Cardiac muscle cell (in vitro differentiated cells and primary cell): Measurements from ENCODE around the gene P2RX4. TPM values are rescaled to one million over a fixed set of nuclear protein-coding genes. Genes with fewer than 3 reads are reported as not detected.
"Not testable (repeated sequence)": the region's sequence is repeated elsewhere in the genome, so short reads cannot be mapped to it uniquely, and the experiment has no call there.

Experiments
- DNase-seq, 2 donors: peaks; one replicate each; pipeline versions ENCODE4 v3.0.0 to v3.0.0-alpha.2; 2010 to 2017; ENCODE audit warnings: low read depth in 1 of 2, low spot score in 1 of 2
- H3K27ac ChIP-seq: fragments of 200-600 bp; sonication (generic); 2 replicates; pipeline ENCODE4 v1.5.1; 2016
- H3K27me3 ChIP-seq: fragments of 200-600 bp; sonication (generic); 2 replicates; pipeline ENCODE4 v1.6.0; 2016; ENCODE audit warnings: control low read depth
- H3K36me3 ChIP-seq: fragments of 200-600 bp; sonication (generic); 2 replicates; pipeline ENCODE4 v1.5.1; 2016; ENCODE audit warnings: control low read depth
- H3K4me1 ChIP-seq: fragments of 200-600 bp; sonication (generic); 2 replicates; pipeline ENCODE4 v1.8.1; 2017; ENCODE audit warnings: low read depth, mild to moderate bottlenecking, mixed run types
- H3K4me3 ChIP-seq: fragments of 200-600 bp; sonication (generic); 2 replicates; pipeline ENCODE4 v1.5.1; 2016; ENCODE audit warnings: mild to moderate bottlenecking
- H3K9me3 ChIP-seq: fragments of 200-600 bp; sonication (generic); 2 replicates; pipeline ENCODE4 v1.5.1; 2017; ENCODE audit warnings: low read depth, mild to moderate bottlenecking, control low read depth
- CTCF ChIP-seq: IDR thresholded peaks from 2 replicates; pipeline ENCODE4 v1.5.1; 2012; ENCODE audit warnings: low read depth, mild to moderate bottlenecking, low read length
- polyA plus RNA-seq: library from polyadenylated mRNA; unstranded; fragments of >200 nt; fragmentation: Nextera tagmentation; extraction: Ambion mirVana; gene quantifications from 2 replicates; pipeline ENCODE4 v1.2.1, GENCODE V29; 2016
- total RNA-seq: library from RNA; depleted of rRNA; stranded (reverse); fragments of >200 nt; gene quantifications from 2 replicates; pipeline ENCODE4 v1.2.3, GENCODE V29; 2016

The P2RX4 gene
- total and polyA plus RNA-seq, 2 experiments from 2014 or later, result 19.4 to 38.2 TPM

- Histone ChIP-seq H3K9me3 (no peaks in the 10 kb centered on the region), H3K4me3 (no peak overlapping the region), H3K4me1 (no peaks in the 10 kb centered on the region), H3K27ac (no peak overlapping the region), H3K36me3 (no peaks in the 10 kb centered on the region), H3K27me3 (no peaks in the 10 kb centered on the region)
- DNase-seq, result no peak
- no peak for TF ChIP-seq CTCF
Observed at GRCh38 chr12:121202407-121203355, 7.2 kb upstream of the P2RX4 start.

GRCh38 chr12:121203482-121203881, 6.4 kb upstream of the P2RX4 start:
- no peaks in the 10 kb centered on the region for H3K27me3 ChIP-seq
- no peak for DNase-seq
- H3K4me3 ChIP-seq, result no peak overlapping the region
- no peaks in the 10 kb centered on the region for H3K36me3 ChIP-seq
- no peaks in the 10 kb centered on the region for H3K4me1 ChIP-seq
- TF ChIP-seq CTCF, result no peak
- no peak overlapping the region for H3K27ac ChIP-seq
- no peaks in the 10 kb centered on the region for H3K9me3 ChIP-seq

- Histone ChIP-seq H3K4me3 (no peak overlapping the region), H3K9me3 (no peaks in the 10 kb centered on the region), H3K27ac (no peak overlapping the region), H3K36me3 (no peaks in the 10 kb centered on the region), H3K4me1 (no peaks in the 10 kb centered on the region), H3K27me3 (no peaks in the 10 kb centered on the region)
- DNase-seq, result no peak
- TF ChIP-seq CTCF, result no peak
Observed at GRCh38 chr12:121205491-121205890, 4.4 kb upstream of the P2RX4 start.

- H3K9me3 ChIP-seq, H3K4me3 ChIP-seq, H3K27ac ChIP-seq, H3K36me3 ChIP-seq, H3K4me1 ChIP-seq, H3K27me3 ChIP-seq, DNase-seq: not testable (repeated sequence)
Observed at GRCh38 chr12:121208571-121208970, 1.4 kb upstream of the P2RX4 start.

- H3K36me3 ChIP-seq, result no peaks in the 10 kb centered on the region
- H3K27ac ChIP-seq, result no peak overlapping the region
- no peak overlapping the region for H3K4me3 ChIP-seq
- no peaks in the 10 kb centered on the region for H3K27me3 ChIP-seq
- TF ChIP-seq CTCF, result no peak
- no peak for DNase-seq
- H3K9me3 ChIP-seq, result no peaks in the 10 kb centered on the region
- no peaks in the 10 kb centered on the region for H3K4me1 ChIP-seq
Observed at GRCh38 chr12:121209221-121209620, 708 bp upstream of the P2RX4 start.

GRCh38 chr12:121212875-121213274, 2.9 kb downstream of the P2RX4 start:
- Histone ChIP-seq H3K27me3 (no peaks in the 10 kb centered on the region), H3K4me1 (peaks cover 5% of the 10 kb centered on the region), H3K4me3 (no peak overlapping the region), H3K36me3 (no peaks in the 10 kb centered on the region), H3K27ac (no peak overlapping the region), H3K9me3 (no peaks in the 10 kb centered on the region)
- TF ChIP-seq CTCF, result no peak
- DNase-seq, result no peak
